ENCODE results near the gene SPTAN1. TPM values are rescaled to one million over a fixed set of nuclear protein-coding genes. Genes with fewer than 3 reads are reported as not detected.

The SPTAN1 gene
- total and polyA plus RNA-seq, 2 experiments from 2014 or later = 108 to 195 TPM

DNA sequence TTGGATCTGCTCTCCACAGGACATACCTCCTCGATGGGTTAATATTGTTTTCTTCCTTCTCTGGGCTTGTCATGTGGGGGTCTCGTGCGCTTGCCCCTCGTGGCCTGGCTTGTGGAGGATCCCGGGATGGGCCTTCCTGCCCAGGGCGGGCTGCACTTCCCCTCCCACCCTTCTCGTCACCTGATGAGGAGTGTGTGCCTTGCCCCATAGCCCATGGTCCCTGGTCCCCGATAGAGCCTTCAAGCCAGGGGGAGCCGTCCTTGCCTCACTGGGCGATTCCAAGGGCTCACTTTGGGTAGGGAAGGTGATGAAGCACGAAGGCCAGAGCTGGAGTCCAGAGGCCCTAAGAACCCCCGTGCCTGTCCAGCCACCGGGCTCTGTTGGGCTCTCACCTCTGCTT lies 75.5 kb downstream of the SPTAN1 start:
- H4K20me1 ChIP-seq (replicated peaks; ENCODE audit: insufficient read depth) = peaks cover 3% of the 10 kb centered on the region; the same call in 1 of the 2 replicates
- Mint-ChIP-seq H3K4me3 (no peak overlapping the region), H3K36me3 (ENCODE audit: low read depth) (peaks cover 62% of the 10 kb centered on the region), H3K27me3 (ENCODE audit: insufficient read depth, low read depth, poor library complexity) (peaks cover 16% of the 10 kb centered on the region), H3K4me1 (no peaks in the 10 kb centered on the region), H3K9me3 (no peaks in the 10 kb centered on the region), H3K27ac (no peak overlapping the region)
- DNase-seq (ENCODE audit: low spot score) = no peak
- TF ChIP-seq, protein P1, sequence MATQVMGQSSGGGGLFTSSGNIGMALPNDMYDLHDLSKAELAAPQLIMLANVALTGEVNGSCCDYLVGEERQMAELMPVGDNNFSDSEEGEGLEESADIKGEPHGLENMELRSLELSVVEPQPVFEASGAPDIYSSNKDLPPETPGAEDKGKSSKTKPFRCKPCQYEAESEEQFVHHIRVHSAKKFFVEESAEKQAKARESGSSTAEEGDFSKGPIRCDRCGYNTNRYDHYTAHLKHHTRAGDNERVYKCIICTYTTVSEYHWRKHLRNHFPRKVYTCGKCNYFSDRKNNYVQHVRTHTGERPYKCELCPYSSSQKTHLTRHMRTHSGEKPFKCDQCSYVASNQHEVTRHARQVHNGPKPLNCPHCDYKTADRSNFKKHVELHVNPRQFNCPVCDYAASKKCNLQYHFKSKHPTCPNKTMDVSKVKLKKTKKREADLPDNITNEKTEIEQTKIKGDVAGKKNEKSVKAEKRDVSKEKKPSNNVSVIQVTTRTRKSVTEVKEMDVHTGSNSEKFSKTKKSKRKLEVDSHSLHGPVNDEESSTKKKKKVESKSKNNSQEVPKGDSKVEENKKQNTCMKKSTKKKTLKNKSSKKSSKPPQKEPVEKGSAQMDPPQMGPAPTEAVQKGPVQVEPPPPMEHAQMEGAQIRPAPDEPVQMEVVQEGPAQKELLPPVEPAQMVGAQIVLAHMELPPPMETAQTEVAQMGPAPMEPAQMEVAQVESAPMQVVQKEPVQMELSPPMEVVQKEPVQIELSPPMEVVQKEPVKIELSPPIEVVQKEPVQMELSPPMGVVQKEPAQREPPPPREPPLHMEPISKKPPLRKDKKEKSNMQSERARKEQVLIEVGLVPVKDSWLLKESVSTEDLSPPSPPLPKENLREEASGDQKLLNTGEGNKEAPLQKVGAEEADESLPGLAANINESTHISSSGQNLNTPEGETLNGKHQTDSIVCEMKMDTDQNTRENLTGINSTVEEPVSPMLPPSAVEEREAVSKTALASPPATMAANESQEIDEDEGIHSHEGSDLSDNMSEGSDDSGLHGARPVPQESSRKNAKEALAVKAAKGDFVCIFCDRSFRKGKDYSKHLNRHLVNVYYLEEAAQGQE (IDR thresholded peaks at IDR 0.05; ENCODE audit: unreplicated experiment) = no peak
- TF ChIP-seq EZH2 (IDR thresholded peaks at IDR 0.05; ENCODE audit: low read depth, unreplicated experiment) (no peak), STAT1 (IDR thresholded peaks at IDR 0.05; ENCODE audit: unreplicated experiment) (no peak), JUNB (IDR thresholded peaks at IDR 0.05; ENCODE audit: unreplicated experiment) (no peak), ETS1 (IDR thresholded peaks at IDR 0.05) (no peak), ZNF462 (CRISPR knock-in tag; IDR thresholded peaks at IDR 0.05) (no peak)
- no peaks in the 10 kb centered on the region for H3K79me2 ChIP-seq (replicated peaks; ENCODE audit: insufficient read depth)
- H3K9me2 ChIP-seq (ENCODE audit: insufficient read depth) = no peaks in the 10 kb centered on the region
- H2AFZ ChIP-seq = no peak overlapping the region
- H3K4me2 ChIP-seq = no peak overlapping the region
- H3K27me3 ChIP-seq (ENCODE audit: insufficient read depth) = no peaks in the 10 kb centered on the region
- H3K27ac ChIP-seq (ENCODE audit: low read depth) = 0 out of 2 replicates have a peak overlapping the region, but pooled peaks have one; percentile 39
- ATAC-seq = peak; percentile 14
- peaks cover 18% of the 10 kb centered on the region; the same call in 1 of the 2 replicates for H3K36me3 ChIP-seq (ENCODE audit: insufficient read depth)
- no peak overlapping the region for H3K4me3 ChIP-seq
- H3K4me1 ChIP-seq (ENCODE audit: insufficient read depth) = no peaks in the 10 kb centered on the region
- H3F3A ChIP-seq (replicated peaks; ENCODE audit: low read depth) = no peaks in the 10 kb centered on the region
